ENCODE data around the gene TNFRSF25.
"Not testable (repeated sequence)": the region's sequence is repeated elsewhere in the genome, so short reads cannot be mapped to it uniquely, and the experiment has no call there.

TNFRSF25 gene

DNA sequence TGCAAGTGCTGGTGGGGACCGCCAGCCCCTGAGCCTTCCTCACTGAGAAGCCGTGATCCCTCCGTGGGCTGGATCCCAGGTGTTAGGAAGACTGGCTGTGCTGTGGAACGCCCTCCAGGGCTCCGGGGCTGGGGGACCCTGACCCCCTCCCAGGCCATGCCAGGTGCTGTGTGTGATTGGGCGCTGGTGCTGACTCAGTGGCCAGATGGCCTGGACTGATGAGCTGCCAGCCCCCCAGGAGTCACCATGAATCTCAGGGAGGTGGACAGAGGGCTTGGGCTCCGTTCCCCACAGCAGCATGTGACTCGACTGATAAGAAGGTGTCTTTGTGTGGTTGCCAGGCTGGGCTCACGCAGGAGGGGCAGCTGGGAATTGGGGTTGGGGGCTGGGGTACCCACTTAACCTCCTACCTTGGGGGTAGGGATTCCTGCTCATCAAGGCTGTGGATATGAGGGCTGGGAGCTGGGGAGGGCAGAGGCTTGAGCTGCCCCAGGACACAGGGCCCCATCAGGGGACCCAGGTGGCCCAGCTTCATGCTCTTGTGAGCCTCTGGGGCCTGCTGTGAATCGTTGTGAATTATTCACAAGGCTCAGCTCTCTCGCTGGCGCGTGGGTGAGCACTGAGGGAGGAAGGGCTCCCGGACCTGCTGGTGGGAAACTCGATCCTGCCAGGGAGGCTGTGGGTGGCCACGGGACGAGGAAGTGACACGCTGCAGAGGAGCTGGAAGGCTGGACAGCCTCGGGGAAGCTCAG lies 36.1 kb downstream of the TNFRSF25 start:
- DNase-seq = peak; percentile 18

DNA sequence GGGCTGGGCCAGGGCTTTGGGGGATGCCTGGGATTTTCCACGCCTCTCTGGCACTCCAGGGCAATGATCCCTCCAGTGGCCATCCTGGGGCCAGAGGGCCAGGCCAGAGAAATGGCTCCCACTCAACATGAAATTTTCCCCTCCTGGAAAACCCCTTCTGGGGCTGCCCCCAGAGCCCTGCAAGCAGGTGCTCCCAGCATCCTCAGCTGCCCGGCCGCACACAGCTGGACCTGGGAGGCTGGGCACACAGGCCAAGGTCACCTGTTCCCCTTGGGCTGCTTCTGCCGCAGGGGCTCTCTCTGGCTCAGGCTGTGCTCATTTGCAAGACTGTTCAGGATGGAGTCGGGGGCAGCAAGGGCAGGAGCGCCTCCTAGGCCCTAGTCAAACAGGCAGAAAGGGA lies 37.5 kb downstream of the TNFRSF25 start:
- DNase-seq = not testable (repeated sequence)

DNA sequence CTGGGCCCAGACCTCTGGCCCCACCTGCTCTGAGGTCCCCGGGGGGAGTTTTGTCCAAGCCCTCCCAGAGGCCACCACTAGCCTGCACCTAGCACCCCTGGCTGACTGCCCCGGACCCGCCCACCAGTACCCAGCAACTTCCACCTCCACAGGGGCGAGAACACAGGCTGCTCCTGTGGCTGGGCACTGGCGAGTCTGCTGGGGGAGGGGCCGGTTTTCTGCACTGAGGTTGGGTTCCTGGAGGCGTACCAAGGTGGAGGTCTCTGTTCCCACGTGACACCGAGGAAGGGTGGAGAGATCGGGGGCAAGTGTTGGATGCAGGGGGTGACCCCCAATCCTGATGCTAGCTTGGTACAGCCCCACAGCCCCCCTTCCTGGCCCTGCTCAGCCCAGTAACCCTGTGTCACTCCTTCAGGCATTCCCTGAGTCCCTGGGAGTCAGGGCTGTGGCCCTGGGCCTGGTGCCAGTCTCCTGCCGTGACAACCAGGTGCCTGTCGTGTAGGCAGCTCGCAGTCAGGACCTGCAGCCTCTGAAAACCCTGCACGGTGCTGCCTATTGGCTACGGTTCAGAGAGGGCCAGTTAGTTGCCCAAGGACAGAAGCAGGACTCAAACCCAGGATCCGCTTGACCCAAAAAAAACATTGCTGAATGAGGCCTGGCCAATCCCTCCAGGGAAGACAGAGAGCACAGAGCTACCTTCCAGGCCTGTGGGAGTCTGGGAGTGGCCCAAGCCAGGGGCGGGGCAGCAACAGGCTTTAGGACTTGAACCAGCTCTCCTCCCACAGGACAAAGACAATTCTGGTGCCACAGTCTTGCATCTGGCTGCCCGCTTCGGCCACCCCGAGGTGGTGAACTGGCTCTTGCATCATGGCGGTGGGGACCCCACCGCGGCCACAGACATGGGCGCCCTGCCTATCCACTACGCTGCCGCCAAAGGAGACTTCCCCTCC lies 38.3 kb downstream of the TNFRSF25 start:
- no peak for DNase-seq

DNA sequence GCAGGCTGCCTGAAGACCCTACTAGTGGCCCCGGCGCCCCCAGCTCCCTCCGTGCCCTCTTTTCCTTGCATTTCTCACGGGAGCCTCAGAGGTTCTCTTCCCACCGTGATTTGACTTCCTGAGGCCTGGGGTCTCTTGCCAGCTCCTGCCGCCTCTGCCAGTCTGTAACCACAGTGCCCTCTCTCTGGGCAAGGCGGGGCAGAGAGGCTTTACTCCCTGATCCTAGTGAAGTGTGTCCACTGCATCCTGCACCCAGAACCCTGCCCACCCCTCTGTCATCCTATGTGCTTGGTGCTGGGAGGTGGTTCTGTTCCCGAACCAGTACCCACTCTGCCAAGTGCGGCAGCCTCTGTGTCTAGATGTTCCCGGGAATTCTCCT lies 39.0 kb downstream of the TNFRSF25 start:
- DNase-seq = no peak

DNA sequence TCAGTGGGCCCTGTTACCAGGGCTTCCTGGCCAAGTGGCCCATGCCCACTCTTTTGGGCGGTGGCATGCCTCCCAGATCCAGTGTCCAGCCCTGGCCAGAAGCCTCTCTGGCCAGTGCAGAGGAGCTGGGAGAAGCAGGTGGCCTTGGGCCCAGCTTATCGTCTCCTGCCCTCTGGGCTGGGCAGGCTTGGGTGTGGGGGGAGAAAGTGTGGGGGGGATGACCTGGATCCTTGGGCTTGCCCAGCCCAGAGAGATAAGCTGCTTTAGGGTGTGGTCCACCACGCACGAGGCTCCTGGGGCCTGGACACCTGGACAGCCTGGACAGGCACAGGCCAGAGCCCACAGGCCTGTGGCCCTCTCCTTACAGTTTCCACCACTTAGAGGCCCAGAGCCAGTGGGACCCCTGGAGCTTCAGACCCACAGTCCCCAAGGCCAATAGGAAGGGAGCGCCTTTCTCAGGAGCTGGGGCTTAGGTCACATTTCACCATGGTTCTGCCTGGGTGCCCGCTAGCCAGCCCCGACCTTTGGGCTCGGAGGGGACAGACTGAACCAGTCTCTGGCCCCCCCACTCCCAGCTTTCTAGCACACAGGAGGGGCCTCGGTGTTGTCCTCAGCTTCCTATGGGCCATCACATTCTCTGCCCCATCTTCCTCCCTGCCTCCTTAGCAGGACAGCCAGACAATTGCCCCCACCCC lies 39.5 kb downstream of the TNFRSF25 start:
- no peak for DNase-seq

DNA sequence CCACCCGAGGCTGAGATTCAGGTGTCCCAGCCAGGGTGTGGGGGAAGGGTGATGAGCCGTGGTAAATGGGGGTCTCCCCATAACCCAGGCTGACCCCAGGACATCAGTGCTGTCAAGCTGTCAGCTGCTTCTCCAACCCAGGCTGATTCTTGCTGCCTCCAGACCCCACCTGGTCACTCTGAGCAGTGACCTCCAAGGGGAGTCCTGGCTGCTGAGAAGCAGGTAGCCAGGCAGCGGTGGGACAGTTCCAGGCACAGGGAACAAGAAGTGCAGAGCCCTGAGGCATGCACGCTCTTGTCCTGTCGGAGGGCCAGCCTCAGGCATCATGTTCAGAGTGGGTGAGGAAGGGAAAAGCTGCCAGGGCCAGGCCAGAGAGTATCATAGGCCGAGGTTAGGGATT lies 40.3 kb downstream of the TNFRSF25 start:
- DNase-seq = no peak

DNA sequence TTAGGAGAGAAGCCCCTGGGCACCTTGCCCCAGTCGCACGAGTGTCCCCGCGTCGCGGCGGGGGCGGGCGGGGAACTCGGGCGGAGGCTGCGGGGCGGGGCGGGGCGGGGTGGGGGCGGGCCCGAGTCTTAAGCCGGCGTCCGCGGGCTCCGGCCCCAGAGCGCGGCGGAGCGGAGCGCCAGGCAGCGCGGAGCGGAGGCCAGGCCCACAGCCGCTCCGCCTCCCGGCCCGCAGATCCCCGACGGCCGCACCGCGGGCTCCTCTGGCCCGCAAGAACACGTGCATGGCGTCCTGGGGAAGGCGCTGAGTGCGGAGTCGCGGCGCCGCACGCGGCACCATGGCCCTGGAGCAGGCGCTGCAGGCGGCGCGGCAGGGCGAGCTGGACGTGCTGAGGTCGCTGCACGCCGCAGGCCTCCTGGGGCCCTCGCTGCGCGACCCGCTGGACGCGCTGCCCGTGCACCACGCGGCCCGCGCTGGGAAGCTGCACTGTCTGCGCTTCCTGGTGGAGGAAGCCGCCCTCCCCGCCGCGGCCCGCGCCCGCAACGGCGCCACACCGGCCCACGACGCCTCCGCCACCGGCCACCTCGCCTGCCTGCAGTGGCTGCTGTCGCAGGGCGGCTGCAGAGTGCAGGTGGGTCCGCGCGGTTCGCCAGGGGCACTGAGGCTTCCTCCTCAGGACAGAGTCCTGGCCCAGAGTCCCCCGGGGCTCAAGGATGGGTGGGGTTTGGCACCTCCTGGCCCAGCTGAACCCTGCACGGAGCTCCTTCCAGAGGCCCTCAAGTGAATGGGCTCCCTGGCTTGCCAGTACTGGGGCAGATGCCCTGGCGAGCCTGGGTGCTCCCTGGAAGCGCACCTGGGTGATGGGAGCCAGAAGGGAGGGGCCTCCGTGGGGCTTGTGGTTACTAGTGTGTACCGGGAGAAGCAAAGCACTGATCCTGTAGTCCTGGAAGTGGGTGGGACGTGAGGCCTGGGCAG lies 41.1 kb downstream of the TNFRSF25 start, which contains the start of gene ESPN:
Gene ESPN, plus strand, starts transcription at position 158 of the 975 bp plus-strand sequence. Its CDS starts 180 bp downstream, at position 338.
- DNase-seq = no peak

DNA sequence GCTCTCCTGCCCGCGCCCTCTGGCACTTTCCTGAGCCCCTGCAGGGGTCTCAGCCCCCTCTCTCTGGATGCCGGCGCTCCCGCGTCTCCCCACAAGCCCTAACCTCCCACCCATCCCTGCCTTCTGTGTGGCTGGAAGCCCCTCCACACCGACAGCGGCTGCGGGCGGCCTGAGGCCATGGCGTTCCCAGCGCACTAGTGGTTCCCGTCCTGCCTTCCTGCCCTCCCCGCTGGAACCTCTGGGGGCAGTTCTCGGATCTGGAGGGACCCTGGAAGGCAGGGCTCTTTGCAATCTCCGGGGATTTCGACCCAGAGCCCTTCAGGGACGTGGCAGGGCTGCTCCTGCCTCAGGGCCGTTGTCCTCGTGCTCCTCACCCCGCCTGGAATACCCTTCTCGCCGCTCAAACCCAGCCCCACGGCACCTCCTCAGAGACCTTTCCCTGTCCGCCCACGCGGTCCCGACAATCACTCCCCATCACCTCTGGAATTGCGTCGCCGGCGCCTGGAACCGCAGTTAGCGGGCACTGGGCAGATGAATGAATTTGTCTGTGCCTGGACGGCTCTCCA lies 41.9 kb downstream of the TNFRSF25 start:
- no peak for DNase-seq

DNA sequence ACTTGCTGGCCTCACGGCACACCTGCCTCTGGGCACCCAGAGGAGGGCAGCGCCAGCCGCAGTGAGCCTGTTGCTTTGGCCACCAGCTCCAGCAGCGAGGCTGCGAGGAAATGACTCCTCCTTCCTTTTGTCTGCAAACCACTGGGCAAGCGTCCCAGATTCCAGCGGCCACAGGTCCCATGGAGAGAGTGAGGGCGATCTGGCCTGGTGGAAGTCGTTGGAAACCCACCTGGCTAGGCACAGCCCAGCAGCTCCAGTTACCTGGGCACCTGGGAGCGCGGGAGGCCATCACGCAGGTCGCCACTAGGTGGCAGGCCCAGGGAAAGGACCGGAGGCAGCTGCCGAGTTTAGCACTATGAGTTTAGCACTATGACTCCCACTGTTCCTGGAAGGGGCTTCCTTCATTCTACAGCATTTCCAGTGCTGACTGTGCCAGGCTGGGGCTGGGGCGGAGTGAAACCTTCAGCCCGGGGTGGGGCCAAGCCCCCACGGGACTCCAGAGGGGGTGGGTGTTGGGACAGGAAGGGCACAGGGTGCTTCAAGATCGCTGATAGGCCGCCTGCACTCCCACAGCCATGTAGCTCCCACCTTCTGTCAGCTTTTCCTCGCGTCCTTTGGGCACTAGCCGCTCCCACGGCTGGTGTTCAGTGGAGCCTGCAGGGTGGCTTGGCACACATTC lies 42.5 kb downstream of the TNFRSF25 start:
- no peak for DNase-seq

DNA sequence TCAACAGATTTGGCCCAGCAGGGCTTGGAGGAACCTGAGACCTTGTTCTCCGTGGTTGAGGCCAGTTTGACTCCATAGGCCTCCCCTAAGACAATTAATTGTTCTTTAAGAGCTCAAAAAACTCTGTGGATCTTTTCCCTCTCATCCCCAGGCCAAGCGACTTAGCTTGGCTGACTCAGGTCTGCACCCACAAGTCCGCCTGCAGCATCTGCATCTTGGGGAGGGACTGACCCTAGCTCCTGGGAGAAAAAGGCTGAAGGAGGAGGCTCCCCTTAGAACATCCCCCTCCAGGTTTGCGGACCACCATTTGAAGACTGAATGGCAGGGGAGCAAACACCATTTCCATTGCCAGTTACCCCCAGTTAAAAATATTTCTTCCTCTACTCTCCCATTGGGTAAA lies 44.7 kb downstream of the TNFRSF25 start:
- no peak for DNase-seq

DNA sequence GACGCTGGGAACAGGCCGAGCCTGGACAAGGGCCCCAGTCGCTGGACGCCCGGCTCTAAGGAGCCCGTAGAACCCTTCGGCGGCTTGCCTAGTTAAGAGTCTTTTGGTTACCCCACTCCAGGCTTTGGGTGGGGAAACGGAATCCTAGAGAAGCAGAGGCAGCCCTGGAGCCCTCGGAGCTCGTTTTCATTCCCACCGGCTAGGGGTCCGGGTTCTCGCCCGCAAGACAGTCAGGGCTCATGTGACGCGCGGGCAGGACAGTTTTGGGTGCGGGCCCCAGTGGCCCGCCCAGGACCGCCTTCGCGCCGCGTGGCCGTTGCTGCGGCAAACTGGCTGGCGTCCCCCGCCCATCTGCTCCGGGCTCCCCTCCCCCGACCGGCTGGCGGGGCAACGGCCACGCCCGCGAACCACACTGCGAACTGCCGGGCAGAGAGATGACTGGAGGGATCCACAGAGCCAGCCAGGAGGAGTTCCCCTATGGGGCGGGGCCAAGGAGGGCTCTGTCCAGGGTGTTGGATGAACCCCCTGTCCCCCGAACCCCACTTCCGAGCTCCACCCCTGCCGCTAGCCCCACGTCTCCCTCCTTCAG lies 45.4 kb downstream of the TNFRSF25 start:
- DNase-seq = peak; percentile 53

DNA sequence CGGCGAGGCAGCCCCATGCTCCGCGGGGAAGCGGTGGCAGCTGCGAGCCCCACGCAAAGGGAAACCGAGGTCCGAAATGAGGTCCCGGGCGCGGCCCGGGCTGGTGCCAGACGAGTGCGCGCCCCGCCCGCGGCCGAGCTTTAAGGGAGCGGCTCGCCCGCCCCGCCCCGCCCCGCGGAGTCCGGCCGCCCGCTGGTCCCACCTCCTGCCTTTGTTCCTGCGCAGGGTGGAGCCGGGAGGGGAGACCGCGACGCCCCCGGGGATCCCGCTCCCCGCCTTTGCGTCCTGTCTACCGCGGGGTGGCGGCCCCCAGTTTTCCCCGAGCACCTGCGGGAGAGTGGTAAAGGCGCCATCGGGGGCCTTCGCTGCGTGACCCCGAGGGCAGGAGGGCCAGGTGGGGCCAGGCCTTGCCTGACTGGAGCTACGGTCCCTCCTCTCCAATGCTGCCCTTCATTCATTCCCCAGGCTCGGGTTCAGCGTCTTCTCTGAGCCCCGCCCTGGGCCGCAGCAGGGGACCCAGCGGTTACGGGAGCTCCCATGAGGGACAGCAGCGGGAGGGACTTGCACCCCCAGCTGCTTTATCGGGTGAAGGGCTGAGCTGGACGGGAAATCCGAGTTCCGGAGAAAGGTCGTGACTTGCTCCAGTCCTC lies 46.0 kb downstream of the TNFRSF25 start, which contains the start of gene HES2:
Gene HES2, minus strand, starts transcription at position 116 of the 650 bp plus-strand sequence. Its CDS starts 99 bp downstream, at position 17.
- no peak for DNase-seq

DNA sequence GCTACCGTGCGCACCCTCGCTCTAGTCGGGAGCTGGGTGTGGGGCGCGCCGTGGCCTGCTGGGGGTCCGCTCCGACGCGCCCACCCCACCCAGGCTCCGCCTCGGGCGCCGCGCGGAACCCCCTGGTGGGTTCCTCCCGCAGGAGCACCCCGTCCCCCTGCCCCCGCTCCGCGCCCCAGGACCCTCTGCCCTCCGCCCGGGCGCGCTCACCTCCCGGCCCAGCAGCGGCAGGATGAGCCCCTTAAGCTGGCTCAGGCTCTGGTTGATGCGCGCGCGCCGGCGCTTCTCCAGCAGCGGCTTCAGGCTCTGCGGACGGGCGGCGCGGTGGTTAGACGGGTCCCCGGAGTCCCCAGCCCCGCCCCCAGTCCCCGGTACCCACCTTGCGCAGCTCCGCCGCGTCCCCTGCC lies 46.6 kb downstream of the TNFRSF25 start:
- DNase-seq = no peak

DNA sequence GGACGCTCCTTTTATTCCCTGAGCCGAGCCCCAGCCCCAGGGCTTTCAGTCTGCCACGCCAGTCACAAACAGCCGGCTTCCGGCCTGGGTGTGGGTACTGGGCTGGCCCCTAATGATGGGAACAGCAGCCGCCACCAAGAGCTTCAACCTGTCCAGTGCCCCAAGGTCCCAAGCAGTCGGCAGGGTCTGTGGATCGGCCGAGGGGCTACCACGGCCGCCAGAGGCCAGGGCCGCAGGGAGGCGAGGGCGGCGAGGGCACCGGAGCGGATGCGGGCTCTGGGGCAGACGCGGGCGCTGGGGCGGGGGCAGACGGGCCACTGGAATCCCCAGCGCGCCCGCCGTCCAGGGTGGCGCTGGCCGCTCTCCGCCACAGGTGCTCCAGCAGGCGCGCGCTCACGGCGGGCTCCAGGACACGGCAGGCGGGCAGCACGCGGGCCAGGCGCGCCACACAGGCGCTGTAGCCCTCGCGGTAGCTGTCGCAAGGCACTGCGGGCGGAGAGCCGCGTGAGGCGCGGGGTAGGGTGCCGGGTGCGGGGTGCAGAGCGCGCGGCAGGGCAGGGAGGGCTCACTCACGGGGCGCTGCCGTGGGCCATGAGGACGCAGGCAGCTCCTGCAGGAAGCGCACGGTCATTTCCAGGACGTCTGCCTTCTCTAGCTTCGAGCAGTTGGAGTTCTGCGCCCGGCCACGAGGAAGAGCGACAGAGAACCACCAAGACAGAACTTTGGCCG lies 47.1 kb downstream of the TNFRSF25 start:
- DNase-seq = no peak

DNA sequence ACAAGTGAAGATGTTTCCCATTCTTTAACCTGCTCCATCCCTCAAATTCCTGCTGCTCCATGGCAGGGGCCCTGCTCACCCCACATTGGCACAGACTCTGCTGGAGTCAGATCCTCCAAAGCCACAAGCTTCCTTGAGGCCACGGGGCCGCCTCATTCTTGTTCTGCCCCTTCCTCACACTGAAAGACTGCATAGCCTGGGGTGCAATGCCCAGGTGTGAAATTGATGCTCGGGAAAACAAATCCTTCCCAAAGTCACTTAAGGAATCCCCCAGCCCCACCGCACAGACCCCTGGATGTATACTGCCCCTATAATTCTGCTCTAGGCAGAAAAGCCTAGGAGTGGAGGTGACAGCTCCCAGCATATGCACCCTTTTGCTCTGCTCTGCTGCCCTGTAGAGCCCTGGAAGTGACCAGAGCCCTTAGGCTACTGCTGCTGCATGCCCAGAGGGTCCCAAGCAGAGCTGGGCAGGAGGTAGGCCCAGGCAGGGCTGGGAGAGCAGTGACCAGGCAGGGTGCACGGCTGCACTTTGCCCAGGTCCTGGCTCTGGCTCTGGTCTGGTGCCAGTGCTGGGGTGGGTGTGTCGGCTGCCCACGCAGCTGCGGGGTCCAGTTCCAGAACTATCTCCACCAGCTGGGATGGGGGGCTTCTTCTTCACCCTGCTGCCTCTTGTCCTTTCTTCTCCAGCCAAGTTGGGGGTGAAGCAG lies 47.9 kb downstream of the TNFRSF25 start:
- no peak for DNase-seq

DNA sequence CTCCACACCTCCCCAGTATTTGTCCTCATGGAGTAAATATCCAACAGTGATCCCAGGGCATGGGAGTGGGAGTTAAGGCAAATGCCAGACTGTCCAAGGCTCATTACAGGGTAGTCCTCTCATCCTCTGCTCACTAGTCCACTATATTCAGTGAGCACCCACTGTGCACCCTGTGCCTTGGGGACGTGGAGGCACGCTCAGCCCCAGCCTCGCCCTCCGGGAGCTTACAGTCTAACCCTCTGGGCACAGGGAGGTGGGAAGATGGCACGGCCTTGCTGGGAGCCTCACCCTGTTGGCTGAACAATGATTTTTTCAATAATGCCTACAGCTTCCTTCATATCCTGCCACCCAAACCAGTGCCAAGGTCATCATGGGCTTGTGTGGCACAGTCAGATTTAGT lies 49.1 kb downstream of the TNFRSF25 start:
- DNase-seq = no peak

DNA sequence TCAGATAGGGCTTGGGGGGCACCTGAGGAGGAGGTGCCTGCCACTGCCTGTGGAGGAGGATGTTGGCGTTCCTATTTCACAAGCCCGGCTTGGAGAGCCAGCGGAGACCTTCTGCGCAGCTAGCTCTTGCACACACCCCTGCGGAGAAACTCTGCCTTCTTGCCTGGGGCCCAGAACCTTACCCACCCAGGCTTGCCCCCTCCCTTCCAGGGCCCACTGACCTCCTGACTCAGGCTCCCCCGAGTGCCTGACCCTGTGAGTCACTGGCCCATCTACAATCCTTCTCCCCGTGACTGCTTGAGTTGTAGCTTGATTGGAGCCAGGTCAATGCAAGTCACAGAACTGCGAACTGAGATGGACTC lies 49.7 kb downstream of the TNFRSF25 start:
- DNase-seq = no peak

DNA sequence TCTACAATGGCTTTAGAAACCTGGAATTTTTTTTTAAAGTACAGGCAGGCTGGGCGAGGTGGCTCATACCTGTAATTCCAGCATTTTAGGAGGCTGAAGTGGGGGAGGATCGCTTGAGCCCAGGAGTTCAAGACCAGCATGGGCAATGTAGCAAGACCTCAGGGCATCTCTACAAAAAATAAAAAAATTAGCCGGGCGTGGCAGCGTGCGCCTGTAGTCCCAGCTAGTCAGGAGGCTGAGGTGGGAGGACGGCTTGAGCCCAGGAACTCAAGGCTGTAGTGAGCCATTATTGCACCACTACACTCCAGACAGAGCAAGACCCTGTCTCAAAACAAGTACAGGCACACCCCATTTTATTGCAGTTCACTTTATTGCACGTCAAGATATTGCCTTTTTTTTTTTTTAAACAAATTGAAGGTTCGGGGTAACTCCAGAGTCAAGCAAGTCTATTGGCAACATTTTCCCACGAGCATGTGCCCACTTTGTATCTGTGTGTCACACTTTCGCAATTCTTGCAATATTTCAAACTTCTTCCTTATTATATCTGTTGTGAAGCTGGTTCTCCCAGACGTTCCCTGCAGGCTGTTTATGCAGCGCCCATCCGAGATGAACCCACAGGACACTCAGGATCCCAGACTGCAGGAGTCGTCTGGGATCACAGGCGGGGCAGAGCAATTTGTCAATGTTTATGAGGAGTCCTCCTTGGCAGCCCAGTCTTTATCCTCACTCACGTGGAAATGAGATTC lies 50.9 kb downstream of the TNFRSF25 start:
- no peak for DNase-seq

Measured in right hindlimb (tissue), 1 donor.